ENCODE measurements around the gene ZFHX2. TPM values are rescaled to one million over a fixed set of nuclear protein-coding genes. Genes with fewer than 3 reads are reported as not detected.

Gene ZFHX2
- total RNA-seq, 1 experiment from 2014 or later, result 19.4 TPM

- peak overlapping the region; percentile 96 for H3K27ac ChIP-seq (ENCODE audit: insufficient read length, low read depth, low read length)
- H3K23ac ChIP-seq (ENCODE audit: insufficient read length, low read depth, low read length), result no peak overlapping the region
- H4K5ac ChIP-seq (ENCODE audit: insufficient read length, low read depth, low read length), result no peak overlapping the region
- Mint-ChIP-seq H3K36me3 (ENCODE audit: insufficient read depth in 1 of 3, low read depth in 3 of 3) (peaks cover 30 to 37% (median 36%) of the 10 kb centered on the region in 3 experiments; a peak in 6 of 7 replicates), H3K4me3 (peak overlapping the region in 1 of 2 experiments; percentile 80; a peak in 1 of 5 replicates), H3K9me3 (no peaks in the 10 kb centered on the region; a peak in 1 of 5 replicates), H3K4me1 (peaks cover 44 to 46% of the 10 kb centered on the region in 2 experiments), H3K27ac (peak overlapping the region; percentile 98 to 99 (median 99)), H3K27me3 (ENCODE audit: low read depth) (no peaks in the 10 kb centered on the region)
- no peak overlapping the region for H3K4ac ChIP-seq (ENCODE audit: low read depth, low read length)
- TF ChIP-seq CTCF (conservative IDR thresholded peaks at IDR 0.05), result no peak
- no peak overlapping the region for H4K91ac ChIP-seq (ENCODE audit: insufficient read length, low read depth, low read length)
- peak overlapping the region; percentile 89 for H3K4me2 ChIP-seq (ENCODE audit: insufficient read depth, insufficient read length, low read length)
- no peak overlapping the region for H2BK5ac ChIP-seq (ENCODE audit: insufficient read length, low read length)
- no peak overlapping the region for H4K8ac ChIP-seq (replicated peaks; ENCODE audit: insufficient read length, low read depth, low read length)
- no peak overlapping the region for H2BK120ac ChIP-seq (ENCODE audit: low read depth, low read length, poor library complexity, severe bottlenecking)
- H3K79me2 ChIP-seq (ENCODE audit: insufficient read depth, low read length), result no peaks in the 10 kb centered on the region
- H2BK15ac ChIP-seq (ENCODE audit: low read depth, low read length), result no peak overlapping the region
- H3K79me1 ChIP-seq (ENCODE audit: insufficient read depth, low read depth, low read length, poor library complexity, severe bottlenecking), result no peaks in the 10 kb centered on the region
- no peak overlapping the region for H3K14ac ChIP-seq (ENCODE audit: insufficient read depth, low read length)
- H2AK5ac ChIP-seq (ENCODE audit: insufficient read length, low read length), result no peak overlapping the region
- no peaks in the 10 kb centered on the region for H3K27me3 ChIP-seq (ENCODE audit: insufficient read depth, low read length)
- no CpG with 5 or more reads among the region's 2 CpGs for WGBS (ENCODE audit: extremely low coverage, insufficient read length, low lambda C conversion rate)
- H3K56ac ChIP-seq (ENCODE audit: insufficient read length, low read depth, low read length), result no peak overlapping the region
- H3K4me1 ChIP-seq (ENCODE audit: insufficient read depth, low read length), result peaks cover 13% of the 10 kb centered on the region; the same call in 1 of the 2 replicates
- no peaks in the 10 kb centered on the region for H3K9me3 ChIP-seq (ENCODE audit: control insufficient read depth, low read depth, low read length)
- peaks cover 19% of the 10 kb centered on the region for H3K23me2 ChIP-seq (ENCODE audit: insufficient read length, low read depth, low read length, poor library complexity, severe bottlenecking)
- no peaks in the 10 kb centered on the region for H4K20me1 ChIP-seq (ENCODE audit: control insufficient read depth, insufficient read depth, insufficient read length)
- no peak overlapping the region for H2AFZ ChIP-seq (ENCODE audit: low read length)
- H2BK12ac ChIP-seq (ENCODE audit: insufficient read length, low read depth, low read length), result no peak overlapping the region
- H3K18ac ChIP-seq (ENCODE audit: insufficient read length, low read depth, low read length), result no peak overlapping the region
- H3T11ph ChIP-seq (ENCODE audit: low read length), result no peak overlapping the region
- no peak for DNase-seq
- H2BK20ac ChIP-seq (ENCODE audit: low read depth, low read length, poor library complexity, severe bottlenecking), result no peak overlapping the region
- no peak overlapping the region for H3K9ac ChIP-seq (ENCODE audit: extremely low read depth, insufficient read length, low read length)
Measured at GRCh38 chr14:23536494-23536893, 15.1 kb downstream of the ZFHX2 start.

Data from H9 (cell line).